ENCODE measurements around the gene CCDC87.

- TF ChIP-seq CTCF (IDR thresholded peaks at IDR 0.05): no peak
- TF ChIP-seq POLR2A (IDR thresholded peaks at IDR 0.05): no peak
Observed at GRCh38 chr11:66595245-66595904, 2.5 kb upstream of the CCDC87 start.

Measured in transverse colon (tissue), 3 donors.